Measurements from ENCODE around the gene SPATC1L. TPM values are rescaled to one million over a fixed set of nuclear protein-coding genes. Genes with fewer than 3 reads are reported as not detected.

Gene SPATC1L
- total RNA-seq, 2 donors from 2014 or later: 6.2 to 6.9 TPM

GRCh38 chr21:46157987-46158451 lies 26.2 kb downstream of the SPATC1L start:
- intact Hi-C loops (cut with DNase I): no loop called here
- H3K27me3 ChIP-seq: no peaks in the 10 kb centered on the region
- no peaks in the 10 kb centered on the region for H3K4me1 ChIP-seq
- no peak for TF ChIP-seq CTCF (IDR thresholded peaks at IDR 0.05)
- H3K9ac ChIP-seq (ENCODE audit: low read depth in 2 of 2, low read length in 2 of 2): no peak overlapping the region
- no peak overlapping the region for H3K27ac ChIP-seq
- H3K4me3 ChIP-seq: no peak overlapping the region
- no peak for DNase-seq
- H3K9me3 ChIP-seq: no peaks in the 10 kb centered on the region
- H3K36me3 ChIP-seq: no peaks in the 10 kb centered on the region

GRCh38 chr21:46157396-46157986 lies 26.8 kb downstream of the SPATC1L start:
- no peak overlapping the region for H3K4me3 ChIP-seq
- H3K4me1 ChIP-seq: no peaks in the 10 kb centered on the region
- no peaks in the 10 kb centered on the region for H3K27me3 ChIP-seq
- no peaks in the 10 kb centered on the region for H3K9me3 ChIP-seq
- H3K36me3 ChIP-seq: no peaks in the 10 kb centered on the region
- TF ChIP-seq CTCF (IDR thresholded peaks at IDR 0.05): no peak
- H3K27ac ChIP-seq: no peak overlapping the region
- DNase-seq: no peak
- intact Hi-C loops (cut with DNase I): no loop called here
- H3K9ac ChIP-seq (ENCODE audit: low read depth in 2 of 2, low read length in 2 of 2): no peak overlapping the region

- Histone ChIP-seq H3K27ac (no peak overlapping the region), H3K4me1 (no peaks in the 10 kb centered on the region), H3K9ac (ENCODE audit: low read depth in 2 of 2, low read length in 2 of 2) (no peak overlapping the region), H3K36me3 (no peaks in the 10 kb centered on the region), H3K9me3 (no peaks in the 10 kb centered on the region), H3K4me3 (no peak overlapping the region), H3K27me3 (no peaks in the 10 kb centered on the region)
- intact Hi-C loops (cut with DNase I): no loop called here
- no peak for TF ChIP-seq CTCF (IDR thresholded peaks at IDR 0.05)
- no peak for DNase-seq
Measured at GRCh38 chr21:46156678-46157077, 27.6 kb downstream of the SPATC1L start.

- intact Hi-C loops (cut with DNase I): no loop called here
- Histone ChIP-seq H3K36me3 (no peaks in the 10 kb centered on the region), H3K4me1 (no peaks in the 10 kb centered on the region), H3K27me3 (no peaks in the 10 kb centered on the region), H3K27ac (no peak overlapping the region), H3K9ac (ENCODE audit: low read depth in 2 of 2, low read length in 2 of 2) (no peak overlapping the region), H3K9me3 (no peaks in the 10 kb centered on the region), H3K4me3 (no peak overlapping the region)
- no peak for TF ChIP-seq CTCF (IDR thresholded peaks at IDR 0.05)
- no peak for DNase-seq
Measured at GRCh38 chr21:46156378-46156645, 27.9 kb downstream of the SPATC1L start.

- H3K9ac ChIP-seq (ENCODE audit: low read depth in 2 of 2, low read length in 2 of 2): no peak within 1 kb of the TSS
- no peak within 1 kb of the TSS for H3K4me3 ChIP-seq
- no peaks in the 10 kb centered on the region for H3K4me1 ChIP-seq
- TF ChIP-seq CTCF (IDR thresholded peaks at IDR 0.05): no peak
- intact Hi-C loops (cut with DNase I): no loop called here
- no peaks in the 10 kb centered on the region for H3K9me3 ChIP-seq
- H3K27me3 ChIP-seq: no peaks in the 10 kb centered on the region
- no peak for DNase-seq
- H3K36me3 ChIP-seq: no peaks in the 10 kb centered on the region
- no peak within 1 kb of the TSS for H3K27ac ChIP-seq
Measured at GRCh38 chr21:46155514-46156377, 28.5 kb downstream of the SPATC1L start, which contains the start of gene FTCD. FTCD (minus strand) TSS chr21:46155579; CDS start chr21:46155523, 56 bp downstream.
